DLD1 (cell line): Measurements from ENCODE around the gene GRAP.
"Not testable (repeated sequence)": the region's sequence is repeated elsewhere in the genome, so short reads cannot be mapped to it uniquely, and the experiment has no call there.

ENCODE experiments used
- in situ Hi-C: cut with HindIII; loops from 2 replicates; pipeline ENCODE4 v1.10.0; 2017; ENCODE audit warnings: low sequenced_read_pairs

The GRAP gene

GRCh38 chr17:19046782-19047375 lies at the start of gene GRAP:
Gene GRAP (minus strand): TSS chr17:19046957. CDS start chr17:19046926, 31 bp downstream.
- in situ Hi-C loops: not testable (repeated sequence)

- in situ Hi-C loops: not testable (repeated sequence)
Observed at GRCh38 chr17:19093684-19094438, 47.1 kb upstream of the GRAP start.

GRCh38 chr17:19092737-19093683 lies 46.3 kb upstream of the GRAP start:
- in situ Hi-C loops: not testable (repeated sequence)

- in situ Hi-C loops: not testable (repeated sequence)
Observed at GRCh38 chr17:19090058-19090772, 43.5 kb upstream of the GRAP start.

GRCh38 chr17:19088804-19089685 lies 42.3 kb upstream of the GRAP start:
- in situ Hi-C loops: not testable (repeated sequence)

- in situ Hi-C loops: not testable (repeated sequence)
Observed at GRCh38 chr17:19077386-19077785, 30.6 kb upstream of the GRAP start.

- in situ Hi-C loops: not testable (repeated sequence)
Observed at GRCh38 chr17:19076398-19077192, 29.8 kb upstream of the GRAP start.

GRCh38 chr17:19070318-19071168 lies 23.8 kb upstream of the GRAP start:
- in situ Hi-C loops: not testable (repeated sequence)

- in situ Hi-C loops: not testable (repeated sequence)
Observed at GRCh38 chr17:19064378-19064777, 17.6 kb upstream of the GRAP start.

GRCh38 chr17:19063326-19063956 lies 16.7 kb upstream of the GRAP start:
- in situ Hi-C loops: not testable (repeated sequence)

- in situ Hi-C loops: not testable (repeated sequence)
Observed at GRCh38 chr17:19062718-19063325, 16.1 kb upstream of the GRAP start.

GRCh38 chr17:19062009-19062717 lies 15.4 kb upstream of the GRAP start:
- in situ Hi-C loops: not testable (repeated sequence)

- in situ Hi-C loops: not testable (repeated sequence)
Observed at GRCh38 chr17:19055447-19055846, 8.7 kb upstream of the GRAP start.

- in situ Hi-C loops: not testable (repeated sequence)
Observed at GRCh38 chr17:19048826-19049225, 2.1 kb upstream of the GRAP start.

GRCh38 chr17:19047510-19047909 lies 753 bp upstream of the GRAP start:
- in situ Hi-C loops: not testable (repeated sequence)

GRCh38 chr17:19044643-19045042 lies 2.1 kb downstream of the GRAP start:
- in situ Hi-C loops: not testable (repeated sequence)
